Measurements from ENCODE around the gene ITGB3BP. TPM values are rescaled to one million over a fixed set of nuclear protein-coding genes. Genes with fewer than 3 reads are reported as not detected.
A peak's percentile ranks its signal among the peaks of the same experiment; 100 is the strongest.

The ITGB3BP gene
- total RNA-seq, 1 experiment from 2014 or later: 23.6 TPM

DNA sequence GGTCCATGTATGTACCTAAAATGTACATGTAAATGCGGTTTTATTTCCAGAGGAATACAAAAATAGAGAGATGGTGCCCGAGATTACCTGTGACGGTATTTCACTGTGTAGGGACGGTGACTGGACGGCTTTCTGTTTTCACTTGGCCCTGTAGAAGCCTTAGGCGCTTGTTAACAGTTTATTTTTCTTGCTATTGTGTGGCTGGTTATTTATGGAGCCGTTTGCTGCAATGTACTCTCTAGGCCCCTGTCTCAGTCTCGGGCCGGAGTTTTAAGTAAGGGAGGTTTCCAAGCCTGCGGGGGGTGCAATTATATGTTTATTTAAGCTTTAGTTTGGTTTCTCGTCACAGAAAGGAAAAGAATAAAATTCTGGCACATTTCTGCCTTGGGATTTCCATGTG lies 713 bp upstream of the ITGB3BP start:
- TF ChIP-seq, protein P1, sequence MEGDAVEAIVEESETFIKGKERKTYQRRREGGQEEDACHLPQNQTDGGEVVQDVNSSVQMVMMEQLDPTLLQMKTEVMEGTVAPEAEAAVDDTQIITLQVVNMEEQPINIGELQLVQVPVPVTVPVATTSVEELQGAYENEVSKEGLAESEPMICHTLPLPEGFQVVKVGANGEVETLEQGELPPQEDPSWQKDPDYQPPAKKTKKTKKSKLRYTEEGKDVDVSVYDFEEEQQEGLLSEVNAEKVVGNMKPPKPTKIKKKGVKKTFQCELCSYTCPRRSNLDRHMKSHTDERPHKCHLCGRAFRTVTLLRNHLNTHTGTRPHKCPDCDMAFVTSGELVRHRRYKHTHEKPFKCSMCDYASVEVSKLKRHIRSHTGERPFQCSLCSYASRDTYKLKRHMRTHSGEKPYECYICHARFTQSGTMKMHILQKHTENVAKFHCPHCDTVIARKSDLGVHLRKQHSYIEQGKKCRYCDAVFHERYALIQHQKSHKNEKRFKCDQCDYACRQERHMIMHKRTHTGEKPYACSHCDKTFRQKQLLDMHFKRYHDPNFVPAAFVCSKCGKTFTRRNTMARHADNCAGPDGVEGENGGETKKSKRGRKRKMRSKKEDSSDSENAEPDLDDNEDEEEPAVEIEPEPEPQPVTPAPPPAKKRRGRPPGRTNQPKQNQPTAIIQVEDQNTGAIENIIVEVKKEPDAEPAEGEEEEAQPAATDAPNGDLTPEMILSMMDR (IDR thresholded peaks at IDR 0.05; ENCODE audit: insufficient read depth in 1 of 2, low read depth in 1 of 2, low read length in 1 of 2, severe bottlenecking in 1 of 2, unreplicated experiment in 1 of 2): no peak
- BruUV-seq (replicated peaks): TSS peak; percentile 51
- Histone ChIP-seq H3K4me3 (ENCODE audit: low read depth, low read length) (peak overlapping the region; percentile 69), H3K27me3 (replicated peaks; ENCODE audit: control insufficient read depth, insufficient read depth, low read length) (no peaks in the 10 kb centered on the region), H3K4me1 (0 out of 2 replicates have a peak, but pooled peaks cover 6% of the 10 kb centered on the region), H3K9me3 (no peaks in the 10 kb centered on the region), H3K36me3 (ENCODE audit: control insufficient read depth, insufficient read depth, low read length) (no peaks in the 10 kb centered on the region)
- CTCF ChIA-PET: interaction anchor here (1.3 kb wide), 1 partner anchor 14 kb away, joined by 3 read pairs; no protein-coding TSS in a partner anchor
- Mint-ChIP-seq H3K27ac (ENCODE audit: unreplicated experiment) (peak overlapping the region; percentile 89), H3K36me3 (ENCODE audit: insufficient read depth, unreplicated experiment) (no peaks in the 10 kb centered on the region), H3K4me1 (ENCODE audit: low read depth, unreplicated experiment) (no peaks in the 10 kb centered on the region), H3K9me3 (ENCODE audit: unreplicated experiment) (no peaks in the 10 kb centered on the region), H3K4me3 (ENCODE audit: unreplicated experiment) (peak overlapping the region; percentile 82), H3K27me3 (ENCODE audit: insufficient read depth, unreplicated experiment) (no peaks in the 10 kb centered on the region)
- intact Hi-C loops (cut with micrococcal nuclease; ENCODE audit: unreplicated experiment): loop anchor here (1.0 kb wide), 1 partner anchor 57 kb away; no protein-coding TSS in a partner anchor
- no peak for DNase-seq
- POLR2A ChIA-PET: no interaction called here

DNA sequence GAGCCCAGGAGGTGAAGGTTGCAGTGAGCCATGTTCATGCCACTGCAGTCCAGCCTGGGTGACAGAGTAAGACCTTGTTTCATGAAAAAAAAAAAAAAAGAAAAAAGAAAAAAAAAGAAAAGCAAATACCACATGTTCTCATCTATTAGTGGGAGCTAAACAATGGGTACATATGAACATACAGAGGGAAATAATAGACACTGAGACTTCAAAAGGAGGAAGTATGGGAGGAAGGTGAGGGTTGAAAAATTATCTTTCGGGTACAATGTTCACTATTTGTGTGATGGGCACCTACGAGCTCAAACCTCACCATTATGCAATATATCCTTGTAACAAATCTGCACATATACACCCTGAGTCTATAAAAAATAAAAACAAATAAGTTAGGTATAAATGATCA lies 6.4 kb downstream of the ITGB3BP start:
- H3K4me1 ChIP-seq: no peaks in the 10 kb centered on the region
- no peaks in the 10 kb centered on the region for H3K27me3 Mint-ChIP-seq (ENCODE audit: insufficient read depth, unreplicated experiment)
- CTCF ChIA-PET: no interaction called here
- H3K4me1 Mint-ChIP-seq (ENCODE audit: low read depth, unreplicated experiment): no peaks in the 10 kb centered on the region
- no peaks in the 10 kb centered on the region for H3K36me3 Mint-ChIP-seq (ENCODE audit: insufficient read depth, unreplicated experiment)
- no peak overlapping the region for H3K27ac Mint-ChIP-seq (ENCODE audit: unreplicated experiment)
- H3K4me3 Mint-ChIP-seq (ENCODE audit: unreplicated experiment): no peak overlapping the region
- no TSS peak for BruUV-seq (replicated peaks)
- no peaks in the 10 kb centered on the region for H3K27me3 ChIP-seq (replicated peaks; ENCODE audit: control insufficient read depth, insufficient read depth, low read length)
- intact Hi-C loops (cut with micrococcal nuclease; ENCODE audit: unreplicated experiment): no loop called here
- TF ChIP-seq, protein P1 (IDR thresholded peaks at IDR 0.05; ENCODE audit: insufficient read depth in 1 of 2, low read depth in 1 of 2, low read length in 1 of 2, severe bottlenecking in 1 of 2, unreplicated experiment in 1 of 2): no peak
- no peak overlapping the region for H3K4me3 ChIP-seq (ENCODE audit: low read depth, low read length)
- no peak for DNase-seq
- H3K9me3 ChIP-seq: no peaks in the 10 kb centered on the region
- no peaks in the 10 kb centered on the region for H3K36me3 ChIP-seq (ENCODE audit: control insufficient read depth, insufficient read depth, low read length)
- POLR2A ChIA-PET: no interaction called here
- no peaks in the 10 kb centered on the region for H3K9me3 Mint-ChIP-seq (ENCODE audit: unreplicated experiment)

DNA sequence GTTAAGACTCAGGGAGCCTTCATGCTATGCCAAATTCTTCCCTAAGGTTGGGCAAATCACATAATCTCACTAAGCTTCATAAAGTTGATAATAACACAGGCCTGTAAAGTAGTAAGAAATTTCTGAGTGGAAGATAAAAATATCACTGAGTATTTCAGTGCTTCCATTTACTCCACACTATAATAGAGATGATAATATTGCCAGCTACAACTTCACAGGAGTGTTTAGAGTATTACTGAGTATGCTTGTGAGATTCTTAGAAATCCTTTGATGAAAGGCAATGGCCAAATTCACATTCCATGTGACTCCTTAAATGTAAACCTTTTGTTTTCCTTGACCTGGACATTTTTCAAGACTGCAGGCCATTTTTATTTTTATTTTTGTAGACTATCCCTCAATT lies 10.4 kb downstream of the ITGB3BP start:
- H3K4me3 Mint-ChIP-seq (ENCODE audit: unreplicated experiment): no peak overlapping the region
- BruUV-seq (replicated peaks): no TSS peak
- POLR2A ChIA-PET: no interaction called here
- H3K9me3 Mint-ChIP-seq (ENCODE audit: unreplicated experiment): no peaks in the 10 kb centered on the region
- Histone ChIP-seq H3K4me1 (no peaks in the 10 kb centered on the region), H3K27me3 (replicated peaks; ENCODE audit: control insufficient read depth, insufficient read depth, low read length) (no peaks in the 10 kb centered on the region), H3K9me3 (no peaks in the 10 kb centered on the region), H3K36me3 (ENCODE audit: control insufficient read depth, insufficient read depth, low read length) (no peaks in the 10 kb centered on the region), H3K4me3 (ENCODE audit: low read depth, low read length) (no peak overlapping the region)
- H3K27ac Mint-ChIP-seq (ENCODE audit: unreplicated experiment): no peak overlapping the region
- no peak for DNase-seq
- TF ChIP-seq, protein P1 (IDR thresholded peaks at IDR 0.05; ENCODE audit: insufficient read depth in 1 of 2, low read depth in 1 of 2, low read length in 1 of 2, severe bottlenecking in 1 of 2, unreplicated experiment in 1 of 2): no peak
- H3K4me1 Mint-ChIP-seq (ENCODE audit: low read depth, unreplicated experiment): no peaks in the 10 kb centered on the region
- CTCF ChIA-PET: no interaction called here
- intact Hi-C loops (cut with micrococcal nuclease; ENCODE audit: unreplicated experiment): no loop called here
- no peaks in the 10 kb centered on the region for H3K36me3 Mint-ChIP-seq (ENCODE audit: insufficient read depth, unreplicated experiment)
- no peaks in the 10 kb centered on the region for H3K27me3 Mint-ChIP-seq (ENCODE audit: insufficient read depth, unreplicated experiment)
